GM12801 (cell line): ENCODE measurements around the gene TAS2R19.

Experiments used
- CTCF ChIP-seq: IDR thresholded peaks from one replicate; pipeline ENCODE4 v1.5.1; 2011; ENCODE audit warnings: control low read depth; ENCODE audit not compliant: insufficient read length; ENCODE audit errors: extremely low read depth

Gene TAS2R19

GRCh38 chr12:11059041-11059440, 36.6 kb upstream of the TAS2R19 start:
- no peak for TF ChIP-seq CTCF

- no peak for TF ChIP-seq CTCF
Observed at GRCh38 chr12:11055306-11055705, 32.9 kb upstream of the TAS2R19 start.

- TF ChIP-seq CTCF: no peak
Observed at GRCh38 chr12:11040162-11040561, 17.7 kb upstream of the TAS2R19 start.

GRCh38 chr12:11039171-11039570, 16.8 kb upstream of the TAS2R19 start:
- TF ChIP-seq CTCF: no peak

- TF ChIP-seq CTCF: no peak
Observed at GRCh38 chr12:11031307-11031706, 8.9 kb upstream of the TAS2R19 start, which contains the start of gene TAS2R31. Gene TAS2R31, minus strand, starts transcription at chr12:11031407. Its CDS starts 72 bp downstream, at chr12:11031335.

- TF ChIP-seq CTCF: no peak
Observed at GRCh38 chr12:11026118-11026517, 3.7 kb upstream of the TAS2R19 start.

GRCh38 chr12:11023387-11023786, 967 bp upstream of the TAS2R19 start:
- no peak for TF ChIP-seq CTCF

- no peak for TF ChIP-seq CTCF
Observed at GRCh38 chr12:11016937-11017336, 5.5 kb downstream of the TAS2R19 start.
